Pulmonary artery endothelial cell (primary cell): ENCODE results near the gene TMEM69. TPM values are rescaled to one million over a fixed set of nuclear protein-coding genes. Genes with fewer than 3 reads are reported as not detected.
A peak's percentile ranks its signal among the peaks of the same experiment; 100 is the strongest.
"Not testable (repeated sequence)": the region's sequence is repeated elsewhere in the genome, so short reads cannot be mapped to it uniquely, and the experiment has no call there.

ENCODE experiments used
- DNase-seq: peaks from one replicate; pipeline ENCODE4 v3.0.0-alpha.2; 2011; ENCODE audit warnings: low read depth, low spot score
- total RNA-seq: library from RNA; depleted of rRNA; stranded (reverse); fragments of >200 nt; gene quantifications from 2 replicates; pipeline ENCODE4 v1.2.3, GENCODE V29; 2014

TMEM69 gene
- total RNA-seq = 14.7 and 17.9 TPM in 2 replicates

GRCh38 chr1:45687754-45688740 lies at the start of gene TMEM69:
Gene TMEM69, plus strand, starts transcription at chr1:45688181. Its CDS starts 2,888 bp downstream, at chr1:45691069.
- peak; percentile 62 for DNase-seq

- DNase-seq = no peak
These were observed 47.7 kb upstream of the TMEM69 start for GRCh38 chr1:45640293-45640692.

- no peak for DNase-seq
These were observed 44.7 kb upstream of the TMEM69 start for GRCh38 chr1:45643321-45643720.

- no peak for DNase-seq
These were observed 44.0 kb upstream of the TMEM69 start for GRCh38 chr1:45643978-45644377.

GRCh38 chr1:45644661-45645060 lies 43.3 kb upstream of the TMEM69 start:
- DNase-seq = no peak

- peak; percentile 19 for DNase-seq
These were observed 40.5 kb upstream of the TMEM69 start for GRCh38 chr1:45647248-45648021.

- no peak for DNase-seq
These were observed 33.3 kb upstream of the TMEM69 start for GRCh38 chr1:45654540-45655280.

GRCh38 chr1:45656573-45657226 lies 31.3 kb upstream of the TMEM69 start:
- DNase-seq = no peak

GRCh38 chr1:45658171-45658570 lies 29.8 kb upstream of the TMEM69 start:
- DNase-seq = no peak

GRCh38 chr1:45659222-45659621 lies 28.8 kb upstream of the TMEM69 start:
- DNase-seq = no peak

- no peak for DNase-seq
These were observed 27.6 kb upstream of the TMEM69 start for GRCh38 chr1:45660336-45660735.

GRCh38 chr1:45666836-45667235 lies 21.1 kb upstream of the TMEM69 start:
- DNase-seq = no peak

- DNase-seq = no peak
These were observed 20.5 kb upstream of the TMEM69 start for GRCh38 chr1:45667321-45668111.

GRCh38 chr1:45668526-45668925 lies 19.5 kb upstream of the TMEM69 start:
- DNase-seq = no peak

GRCh38 chr1:45669379-45669778 lies 18.6 kb upstream of the TMEM69 start:
- no peak for DNase-seq

GRCh38 chr1:45669859-45670655 lies 17.9 kb upstream of the TMEM69 start:
- DNase-seq = no peak

GRCh38 chr1:45673956-45674355 lies 14.0 kb upstream of the TMEM69 start:
- DNase-seq = no peak

- no peak for DNase-seq
These were observed 13.5 kb upstream of the TMEM69 start for GRCh38 chr1:45674478-45674877.

GRCh38 chr1:45676553-45676952 lies 11.4 kb upstream of the TMEM69 start:
- not testable (repeated sequence) for DNase-seq
